AG08395 (cell line): Measurements from ENCODE around the gene SPATA13.
"Not testable (repeated sequence)": the region's sequence is repeated elsewhere in the genome, so short reads cannot be mapped to it uniquely, and the experiment has no call there.

Experiments
- DNase-seq: peaks from one replicate; pipeline ENCODE4 v3.0.0; 2012; ENCODE audit warnings: mixed read lengths, low spot score

SPATA13 gene

GRCh38 chr13:24160458-24161009 is at the start of gene SPATA13:
SPATA13 (plus strand) TSS chr13:24160720; CDS start chr13:24222930, 62,210 bp downstream.
- peak; percentile 99 for DNase-seq

- DNase-seq: no peak
Observed at GRCh38 chr13:24112791-24113190, 47.7 kb upstream of the SPATA13 start.

- DNase-seq: no peak
Observed at GRCh38 chr13:24115671-24116070, 44.8 kb upstream of the SPATA13 start.

GRCh38 chr13:24116131-24116530 is 44.4 kb upstream of the SPATA13 start:
- peak; percentile 23 for DNase-seq

- DNase-seq: no peak
Observed at GRCh38 chr13:24118576-24118975, 41.9 kb upstream of the SPATA13 start.

- DNase-seq: no peak
Observed at GRCh38 chr13:24119626-24120508, 40.7 kb upstream of the SPATA13 start.

- not testable (repeated sequence) for DNase-seq
Observed at GRCh38 chr13:24122045-24122444, 38.5 kb upstream of the SPATA13 start.

- no peak for DNase-seq
Observed at GRCh38 chr13:24122569-24122968, 38.0 kb upstream of the SPATA13 start.

GRCh38 chr13:24123761-24124160 is 36.8 kb upstream of the SPATA13 start:
- no peak for DNase-seq

GRCh38 chr13:24124789-24125476 is 35.6 kb upstream of the SPATA13 start:
- no peak for DNase-seq

GRCh38 chr13:24127116-24127631 is 33.3 kb upstream of the SPATA13 start:
- peak; percentile 25 for DNase-seq

- no peak for DNase-seq
Observed at GRCh38 chr13:24128112-24128511, 32.4 kb upstream of the SPATA13 start.

GRCh38 chr13:24128962-24129361 is 31.6 kb upstream of the SPATA13 start:
- DNase-seq: no peak

- DNase-seq: no peak
Observed at GRCh38 chr13:24129914-24130774, 30.4 kb upstream of the SPATA13 start.

- no peak for DNase-seq
Observed at GRCh38 chr13:24131749-24132148, 28.8 kb upstream of the SPATA13 start.

- no peak for DNase-seq
Observed at GRCh38 chr13:24133021-24133795, 27.3 kb upstream of the SPATA13 start.

GRCh38 chr13:24134231-24134630 is 26.3 kb upstream of the SPATA13 start:
- DNase-seq: no peak

- DNase-seq: no peak
Observed at GRCh38 chr13:24134757-24135156, 25.8 kb upstream of the SPATA13 start.

GRCh38 chr13:24135674-24136300 is 24.7 kb upstream of the SPATA13 start:
- no peak for DNase-seq

- DNase-seq: no peak
Observed at GRCh38 chr13:24138911-24139310, 21.6 kb upstream of the SPATA13 start.
